KMS-11 (cell line): ENCODE measurements around the gene CIPC.

ENCODE experiments used
- H2AFZ ChIP-seq: fragments of 200-600 bp; sonication (generic); 2 replicates; pipeline ENCODE4 v1.6.1; 2016; ENCODE audit warnings: antibody characterized with exemption, mixed run types, low read depth
- H3K27ac ChIP-seq: fragments of 200-600 bp; sonication (generic); 2 replicates; pipeline ENCODE4 v1.6.1; 2016; ENCODE audit warnings: mild to moderate bottlenecking, mixed run types
- H3K27me3 ChIP-seq: fragments of 200-600 bp; sonication (generic); 2 replicates; pipeline ENCODE4 v1.6.1; 2017; ENCODE audit warnings: mild to moderate bottlenecking, low read depth, mixed run types, moderate library complexity; ENCODE audit not compliant: insufficient read depth
- H3K36me3 ChIP-seq: fragments of 200-600 bp; sonication (generic); 2 replicates; pipeline ENCODE4 v1.6.1; 2017; ENCODE audit warnings: mild to moderate bottlenecking, mixed run types; ENCODE audit not compliant: insufficient read depth
- H3K4me1 ChIP-seq: fragments of 200-600 bp; sonication (generic); 2 replicates; pipeline ENCODE4 v1.6.1; 2016; ENCODE audit warnings: mild to moderate bottlenecking, low read depth, mixed run types; ENCODE audit not compliant: poor library complexity, severe bottlenecking
- H3K4me2 ChIP-seq: fragments of 200-600 bp; sonication (generic); 2 replicates; pipeline ENCODE4 v1.7.0; 2016; ENCODE audit warnings: mild to moderate bottlenecking, mixed run types
- H3K4me3 ChIP-seq: fragments of 200-600 bp; sonication (generic); IDR thresholded peaks from 2 replicates; pipeline ENCODE4 v1.6.1; 2017; ENCODE audit warnings: low read depth, low read length, mixed read lengths; ENCODE audit not compliant: insufficient read depth
- H3K79me2 ChIP-seq: fragments of 200-600 bp; sonication (generic); 2 replicates; pipeline ENCODE4 v1.6.1; 2016; ENCODE audit warnings: low read depth, mixed run types; ENCODE audit not compliant: insufficient read depth
- H3K9ac ChIP-seq: fragments of 200-600 bp; sonication (generic); 2 replicates; pipeline ENCODE4 v1.6.1; 2016; ENCODE audit warnings: mild to moderate bottlenecking, mixed run types
- H4K20me1 ChIP-seq: fragments of 200-600 bp; sonication (generic); 2 replicates; pipeline ENCODE4 v1.6.1; 2016; ENCODE audit warnings: mild to moderate bottlenecking, mixed run types; ENCODE audit not compliant: insufficient read depth
- TF ChIP-seq, protein P1 (sequence below): fragments of 200-600 bp; sonication (generic); conservative IDR thresholded peaks from 2 replicates; pipeline ENCODE4 v1.6.1; 2017; ENCODE audit warnings: low read depth, mild to moderate bottlenecking, antibody characterized with exemption, low read length, moderate library complexity, mixed read lengths

Gene CIPC

DNA sequence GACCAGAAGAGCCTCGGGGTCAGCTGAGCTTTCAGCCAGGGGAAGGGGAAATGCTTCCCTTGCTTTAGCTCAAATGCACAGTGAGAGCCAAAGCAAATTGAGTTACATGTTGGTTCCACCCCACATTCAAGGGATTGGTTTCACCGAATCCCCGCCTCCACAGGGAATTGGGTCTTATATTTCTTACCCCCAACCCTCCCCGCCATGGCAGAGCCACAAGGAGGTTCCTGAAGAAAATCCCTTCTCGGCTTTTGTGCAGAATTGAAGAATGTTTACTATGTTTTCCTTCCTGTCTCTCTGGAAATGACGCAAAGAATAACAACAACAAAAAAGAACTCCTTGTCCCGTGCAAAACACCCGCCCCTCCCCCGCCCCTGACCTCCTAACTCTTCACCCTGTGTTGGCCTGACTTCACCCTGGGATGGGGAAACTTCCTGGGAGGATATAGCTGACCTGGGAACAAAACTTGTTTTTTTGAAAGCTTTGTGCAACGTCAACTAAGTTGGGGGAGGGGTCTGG, 21.9 kb upstream of the CIPC start:
- Histone ChIP-seq H3K9ac (no peak overlapping the region), H3K4me3 (no peak overlapping the region), H3K79me2 (no peaks in the 10 kb centered on the region)

DNA sequence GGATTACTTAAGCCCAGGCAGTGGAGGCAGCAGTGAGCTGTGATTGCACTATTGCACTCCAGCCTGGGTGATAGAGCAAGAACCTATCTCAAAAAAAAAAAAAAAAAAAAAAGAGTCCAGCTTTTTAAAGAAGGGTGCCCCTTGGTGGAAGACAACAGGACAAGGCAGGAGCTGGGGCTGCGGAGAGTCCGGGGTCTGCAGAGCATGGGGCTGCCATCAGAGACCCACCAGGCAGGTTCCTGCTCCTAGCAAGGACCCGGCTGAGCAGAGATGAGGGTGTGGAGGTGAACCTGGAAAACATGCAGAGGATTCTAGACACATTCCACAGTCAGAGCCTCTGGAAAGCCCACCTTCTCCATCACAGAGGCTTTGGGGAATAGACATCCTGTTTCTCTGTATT, 21.0 kb upstream of the CIPC start:
- no peaks in the 10 kb centered on the region for H3K27me3 ChIP-seq
- no peaks in the 10 kb centered on the region for H3K36me3 ChIP-seq
- no peak overlapping the region for H3K9ac ChIP-seq
- no peak overlapping the region for H3K4me2 ChIP-seq
- H4K20me1 ChIP-seq, result no peaks in the 10 kb centered on the region
- TF ChIP-seq, protein P1, sequence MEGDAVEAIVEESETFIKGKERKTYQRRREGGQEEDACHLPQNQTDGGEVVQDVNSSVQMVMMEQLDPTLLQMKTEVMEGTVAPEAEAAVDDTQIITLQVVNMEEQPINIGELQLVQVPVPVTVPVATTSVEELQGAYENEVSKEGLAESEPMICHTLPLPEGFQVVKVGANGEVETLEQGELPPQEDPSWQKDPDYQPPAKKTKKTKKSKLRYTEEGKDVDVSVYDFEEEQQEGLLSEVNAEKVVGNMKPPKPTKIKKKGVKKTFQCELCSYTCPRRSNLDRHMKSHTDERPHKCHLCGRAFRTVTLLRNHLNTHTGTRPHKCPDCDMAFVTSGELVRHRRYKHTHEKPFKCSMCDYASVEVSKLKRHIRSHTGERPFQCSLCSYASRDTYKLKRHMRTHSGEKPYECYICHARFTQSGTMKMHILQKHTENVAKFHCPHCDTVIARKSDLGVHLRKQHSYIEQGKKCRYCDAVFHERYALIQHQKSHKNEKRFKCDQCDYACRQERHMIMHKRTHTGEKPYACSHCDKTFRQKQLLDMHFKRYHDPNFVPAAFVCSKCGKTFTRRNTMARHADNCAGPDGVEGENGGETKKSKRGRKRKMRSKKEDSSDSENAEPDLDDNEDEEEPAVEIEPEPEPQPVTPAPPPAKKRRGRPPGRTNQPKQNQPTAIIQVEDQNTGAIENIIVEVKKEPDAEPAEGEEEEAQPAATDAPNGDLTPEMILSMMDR, result no peak
- H3K27ac ChIP-seq, result no peak overlapping the region
- H3K4me3 ChIP-seq, result no peak overlapping the region
- H3K4me1 ChIP-seq, result no peaks in the 10 kb centered on the region
- no peaks in the 10 kb centered on the region for H3K79me2 ChIP-seq
- H2AFZ ChIP-seq, result no peak overlapping the region

More for the DNA sequence above, 21.9 kb upstream of the CIPC start:
- Histone ChIP-seq H3K27ac (no peak overlapping the region), H4K20me1 (no peaks in the 10 kb centered on the region), H3K36me3 (no peaks in the 10 kb centered on the region), H3K27me3 (no peaks in the 10 kb centered on the region), H3K4me2 (no peak overlapping the region), H3K4me1 (no peaks in the 10 kb centered on the region), H2AFZ (no peak overlapping the region)
- TF ChIP-seq, protein P1, result no peak

DNA sequence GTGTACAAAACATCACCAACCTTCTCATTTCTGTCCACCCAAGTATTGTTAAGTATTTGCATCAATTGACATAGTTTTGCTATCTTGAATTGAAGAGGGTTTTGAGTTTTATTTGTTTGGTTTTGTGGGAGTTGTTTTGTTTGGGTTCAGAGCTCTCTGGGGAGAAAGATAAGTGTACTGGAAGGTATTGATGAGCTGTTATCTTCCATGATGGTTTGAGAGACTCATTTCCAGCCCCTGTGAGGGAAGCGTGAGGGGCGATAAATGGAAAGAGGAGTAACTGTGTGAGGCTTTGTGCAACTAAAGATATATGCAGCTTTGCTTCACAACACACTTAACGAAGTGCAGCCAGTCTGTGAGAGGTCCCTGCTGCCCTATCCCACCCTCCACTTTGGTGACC, 15.7 kb upstream of the CIPC start:
- Histone ChIP-seq H2AFZ (no peak overlapping the region), H3K4me3 (no peak overlapping the region), H4K20me1 (no peaks in the 10 kb centered on the region), H3K27ac (no peak overlapping the region), H3K36me3 (no peaks in the 10 kb centered on the region), H3K4me1 (peaks cover 6% of the 10 kb centered on the region), H3K4me2 (no peak overlapping the region), H3K27me3 (no peaks in the 10 kb centered on the region), H3K79me2 (no peaks in the 10 kb centered on the region), H3K9ac (no peak overlapping the region)
- TF ChIP-seq, protein P1, result no peak

DNA sequence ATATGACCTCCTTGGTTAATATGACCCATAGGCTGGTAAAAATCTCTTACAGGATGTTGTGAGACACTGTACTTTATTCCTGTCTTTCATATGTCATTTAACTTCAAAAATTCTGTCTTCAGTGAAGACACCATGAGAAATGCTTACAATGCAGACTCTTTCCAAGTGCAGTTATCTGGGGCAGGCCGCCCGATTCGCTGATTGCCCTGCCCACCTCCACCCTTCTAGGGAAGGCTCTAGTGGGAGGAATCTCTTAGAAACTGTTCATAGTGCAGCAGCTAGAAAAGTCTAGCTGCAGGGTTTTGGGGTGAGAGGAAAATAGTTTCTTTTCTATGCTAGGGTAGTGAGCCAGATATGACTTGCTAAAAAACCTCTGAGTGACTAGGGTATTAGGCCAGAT, 15.0 kb upstream of the CIPC start:
- Histone ChIP-seq H2AFZ (no peak overlapping the region), H3K9ac (no peak overlapping the region), H3K36me3 (no peaks in the 10 kb centered on the region), H3K79me2 (no peaks in the 10 kb centered on the region), H3K27ac (no peak overlapping the region), H4K20me1 (no peaks in the 10 kb centered on the region), H3K4me1 (peaks cover 6% of the 10 kb centered on the region), H3K4me3 (no peak overlapping the region), H3K4me2 (no peak overlapping the region), H3K27me3 (no peaks in the 10 kb centered on the region)
- TF ChIP-seq, protein P1, result no peak

DNA sequence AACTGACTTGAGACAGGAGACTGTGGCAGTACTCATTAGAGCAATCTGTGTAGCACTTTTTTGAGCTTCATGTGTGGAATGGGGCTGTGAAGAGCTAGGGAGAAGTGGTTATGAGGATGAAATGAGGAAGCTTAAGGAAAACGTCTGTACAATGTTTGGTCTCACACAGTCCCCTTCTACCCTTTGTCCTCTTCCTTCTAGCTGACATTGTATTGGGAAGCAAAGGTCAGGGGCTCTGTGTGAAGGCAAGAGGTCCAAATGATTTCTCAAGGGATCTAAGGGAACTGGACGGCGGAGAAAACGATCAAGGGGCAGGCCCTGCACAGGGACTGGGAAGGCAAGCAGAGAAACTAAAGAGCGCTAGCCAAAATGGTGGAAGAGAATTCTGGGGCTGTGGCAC, 13.1 kb upstream of the CIPC start:
- H3K4me2 ChIP-seq, result no peak overlapping the region

More for the DNA sequence above, 13.1 kb upstream of the CIPC start:
- Histone ChIP-seq H3K79me2 (no peaks in the 10 kb centered on the region), H2AFZ (no peak overlapping the region), H3K36me3 (no peaks in the 10 kb centered on the region), H3K27me3 (no peaks in the 10 kb centered on the region), H3K4me3 (no peak overlapping the region), H3K27ac (no peak overlapping the region), H3K9ac (no peak overlapping the region), H3K4me1 (peaks cover 6% of the 10 kb centered on the region), H4K20me1 (no peaks in the 10 kb centered on the region)
- TF ChIP-seq, protein P1, result no peak
